ENCODE measurements around the gene BIRC5.

Gene BIRC5

DNA sequence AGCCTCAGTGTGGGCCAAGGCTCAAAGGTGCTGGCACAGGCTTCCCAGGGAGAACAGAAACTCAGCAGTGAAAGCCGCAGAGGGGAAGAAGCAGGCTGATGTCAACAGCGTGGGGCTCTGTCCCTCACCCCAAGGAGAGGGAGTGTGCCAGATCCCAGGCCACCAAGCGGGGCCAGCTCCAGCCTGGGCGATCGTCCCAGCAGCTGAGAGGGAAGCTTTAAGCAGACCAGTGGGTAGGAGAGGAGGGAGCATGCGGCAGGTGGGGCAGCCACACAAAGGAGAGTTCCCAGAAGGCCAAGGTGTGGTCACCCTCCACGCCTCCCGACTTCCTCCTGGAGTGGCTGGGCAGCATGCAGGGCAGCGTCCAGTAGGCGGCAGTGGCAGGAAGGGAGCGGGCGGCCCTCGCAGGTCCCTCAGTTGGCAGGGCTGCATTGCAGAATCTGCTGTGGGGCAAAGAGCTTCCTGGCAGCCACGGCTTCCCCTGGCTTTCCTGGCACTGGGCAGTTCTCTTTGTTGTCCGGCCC, 39.6 kb upstream of the BIRC5 start:
- Histone ChIP-seq H3K9ac (ENCODE audit: low read length) (no peak overlapping the region), H3K9me3 (ENCODE audit: control insufficient read depth, low read length) (no peaks in the 10 kb centered on the region), H3K36me3 (ENCODE audit: control insufficient read depth, insufficient read depth, low read length, severe bottlenecking) (no peaks in the 10 kb centered on the region), H3K4me1 (ENCODE audit: control insufficient read depth, insufficient read depth, low read length) (peaks cover 14% of the 10 kb centered on the region), H3K4me3 (ENCODE audit: low read length) (no peak overlapping the region), H3K27me3 (replicated peaks; ENCODE audit: control insufficient read depth, insufficient read depth, low read length) (no peaks in the 10 kb centered on the region)
- DNase-seq (ENCODE audit: low read depth), result no peak

DNA sequence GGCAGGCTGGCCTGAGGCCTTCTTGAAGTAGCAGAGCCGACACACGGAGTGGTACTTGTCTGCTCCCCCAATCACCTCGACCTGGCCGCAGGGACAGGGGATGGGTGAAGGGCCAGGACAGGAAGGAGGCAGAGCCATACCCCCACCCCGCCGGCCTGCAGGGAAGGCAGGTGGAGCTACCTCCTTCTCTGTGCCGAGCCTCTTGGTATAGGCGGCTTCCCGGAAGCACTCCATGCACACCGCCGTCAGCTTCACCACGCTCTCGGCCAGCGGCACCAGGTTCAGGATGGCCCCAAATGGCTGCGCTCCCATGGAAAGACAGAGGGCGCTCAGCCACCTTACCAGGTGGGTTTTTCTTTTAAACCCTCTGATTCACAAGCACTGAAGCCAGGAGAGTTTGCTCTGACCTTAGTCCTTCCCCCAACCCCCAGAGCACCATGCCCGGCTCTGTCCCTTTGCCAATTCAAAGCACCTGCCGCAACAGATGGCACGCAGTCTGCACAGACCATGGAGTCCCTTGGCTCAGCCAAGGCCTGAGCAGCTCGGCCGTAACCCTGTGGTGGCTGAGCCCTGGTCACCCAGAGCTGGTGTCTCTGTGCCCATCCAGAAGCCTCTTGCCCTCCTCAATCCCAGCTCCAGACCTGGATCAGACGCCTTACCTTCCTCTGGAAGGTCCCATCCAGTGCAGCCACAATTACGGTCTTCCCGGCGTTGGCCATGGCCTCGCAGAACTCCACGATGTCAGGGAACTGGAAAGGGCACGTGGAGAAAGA, 39.0 kb upstream of the BIRC5 start:
- peaks cover 16% of the 10 kb centered on the region for H3K4me1 ChIP-seq (ENCODE audit: control insufficient read depth, insufficient read depth, low read length)
- H3K27me3 ChIP-seq (replicated peaks; ENCODE audit: control insufficient read depth, insufficient read depth, low read length), result no peaks in the 10 kb centered on the region
- no peaks in the 10 kb centered on the region for H3K9me3 ChIP-seq (ENCODE audit: control insufficient read depth, low read length)
- no peaks in the 10 kb centered on the region for H3K36me3 ChIP-seq (ENCODE audit: control insufficient read depth, insufficient read depth, low read length, severe bottlenecking)
- no peak overlapping the region for H3K4me3 ChIP-seq (ENCODE audit: low read length)
- H3K9ac ChIP-seq (ENCODE audit: low read length), result no peak overlapping the region
- no peak for DNase-seq (ENCODE audit: low read depth)

DNA sequence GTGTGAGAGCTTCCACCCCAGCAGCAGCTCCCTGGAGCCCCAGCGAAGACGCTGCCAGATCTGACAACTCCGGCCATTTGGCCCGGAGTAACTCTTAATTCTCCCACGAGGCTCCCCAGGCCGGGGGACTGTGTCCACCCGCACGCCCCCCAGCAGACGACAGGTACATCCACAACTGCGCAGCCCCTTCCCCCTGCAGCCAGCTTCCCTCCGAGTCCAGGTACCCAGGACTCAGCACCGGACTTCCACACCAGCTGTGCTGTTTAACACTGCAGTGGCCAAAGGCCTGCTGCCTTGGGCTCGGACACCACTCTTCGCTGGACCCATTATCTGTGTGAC, 38.4 kb upstream of the BIRC5 start:
- Histone ChIP-seq H3K27me3 (replicated peaks; ENCODE audit: control insufficient read depth, insufficient read depth, low read length) (no peaks in the 10 kb centered on the region), H3K36me3 (ENCODE audit: control insufficient read depth, insufficient read depth, low read length, severe bottlenecking) (no peaks in the 10 kb centered on the region), H3K4me3 (ENCODE audit: low read length) (no peak overlapping the region), H3K9me3 (ENCODE audit: control insufficient read depth, low read length) (no peaks in the 10 kb centered on the region), H3K4me1 (ENCODE audit: control insufficient read depth, insufficient read depth, low read length) (peaks cover 16% of the 10 kb centered on the region), H3K9ac (ENCODE audit: low read length) (no peak overlapping the region)
- no peak for DNase-seq (ENCODE audit: low read depth)

DNA sequence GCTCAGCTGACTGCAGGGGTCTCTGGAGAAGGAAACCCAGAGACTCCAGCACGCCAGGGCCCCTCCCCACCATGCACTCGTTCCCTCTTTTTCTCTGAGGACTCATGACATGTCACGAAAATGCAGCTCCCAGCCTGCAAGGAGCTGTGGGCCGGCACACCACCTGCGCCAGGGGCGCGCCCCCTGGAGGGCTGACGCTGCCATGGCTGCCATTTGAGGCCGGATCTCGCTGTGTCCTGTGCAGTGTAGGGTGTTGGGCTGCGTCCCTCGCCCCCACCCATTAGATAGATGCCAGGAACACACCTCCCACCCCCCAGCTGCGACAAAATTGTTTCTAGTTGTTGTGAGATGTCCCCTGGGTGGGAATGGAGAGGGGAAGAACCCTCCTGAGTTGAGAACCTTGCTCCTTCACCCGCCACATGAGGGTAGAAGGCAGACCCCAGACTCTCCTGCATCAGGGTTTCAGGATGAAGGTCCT, 37.5 kb upstream of the BIRC5 start:
- H3K9me3 ChIP-seq (ENCODE audit: control insufficient read depth, low read length), result no peaks in the 10 kb centered on the region
- H3K4me1 ChIP-seq (ENCODE audit: control insufficient read depth, insufficient read depth, low read length), result peaks cover 16% of the 10 kb centered on the region
- H3K36me3 ChIP-seq (ENCODE audit: control insufficient read depth, insufficient read depth, low read length, severe bottlenecking), result no peaks in the 10 kb centered on the region
- H3K27me3 ChIP-seq (replicated peaks; ENCODE audit: control insufficient read depth, insufficient read depth, low read length), result no peaks in the 10 kb centered on the region
- no peak overlapping the region for H3K4me3 ChIP-seq (ENCODE audit: low read length)
- DNase-seq (ENCODE audit: low read depth), result peak; percentile 52
- H3K9ac ChIP-seq (ENCODE audit: low read length), result no peak overlapping the region

DNA sequence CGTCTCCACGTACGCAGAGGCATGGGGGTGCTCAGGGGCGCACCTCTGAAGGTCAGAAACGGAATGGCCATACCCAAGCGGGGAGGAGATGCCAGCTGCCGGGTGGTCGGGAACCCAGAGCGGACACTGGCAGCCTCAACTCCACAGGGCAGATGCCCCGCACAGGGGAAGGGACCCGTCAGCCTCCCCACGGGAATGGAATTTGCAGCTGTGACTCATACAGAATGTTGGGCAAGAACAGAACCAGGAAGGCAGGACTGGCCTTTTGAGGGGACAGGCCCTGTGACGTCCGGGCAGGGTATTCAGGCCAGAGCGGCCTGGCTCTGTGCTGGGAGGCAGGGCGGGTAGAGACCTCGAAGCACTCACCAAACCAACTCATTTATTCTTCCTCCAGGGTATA, 34.7 kb upstream of the BIRC5 start:
- DNase-seq (ENCODE audit: low read depth), result peak; percentile 54
- H3K9ac ChIP-seq (ENCODE audit: low read length), result no peak overlapping the region
- no peak overlapping the region for H3K4me3 ChIP-seq (ENCODE audit: low read length)
- peaks cover 13% of the 10 kb centered on the region for H3K4me1 ChIP-seq (ENCODE audit: control insufficient read depth, insufficient read depth, low read length)
- H3K9me3 ChIP-seq (ENCODE audit: control insufficient read depth, low read length), result no peaks in the 10 kb centered on the region
- no peaks in the 10 kb centered on the region for H3K27me3 ChIP-seq (replicated peaks; ENCODE audit: control insufficient read depth, insufficient read depth, low read length)
- H3K36me3 ChIP-seq (ENCODE audit: control insufficient read depth, insufficient read depth, low read length, severe bottlenecking), result no peaks in the 10 kb centered on the region

DNA sequence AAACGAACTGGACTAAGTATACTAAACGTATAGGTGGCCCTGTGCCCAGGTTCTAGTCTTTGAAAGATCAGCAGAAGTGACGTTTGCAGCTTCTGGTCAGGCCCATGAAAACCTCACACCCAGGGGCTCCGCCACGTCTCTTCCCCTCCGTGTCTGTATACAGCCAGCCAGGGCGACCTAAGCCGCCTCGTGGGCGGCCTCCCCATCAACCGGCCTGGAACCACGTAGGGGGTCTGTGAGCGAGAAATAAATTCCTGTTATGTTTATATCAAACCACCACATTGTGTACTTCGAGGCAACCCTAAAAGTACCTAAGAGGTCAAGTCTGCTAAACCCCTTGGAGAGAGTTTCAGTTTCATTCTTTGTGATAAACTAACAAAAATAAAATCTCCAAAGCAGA, 34.0 kb upstream of the BIRC5 start:
- H3K9ac ChIP-seq (ENCODE audit: low read length), result no peak overlapping the region
- no peak overlapping the region for H3K4me3 ChIP-seq (ENCODE audit: low read length)
- peaks cover 6% of the 10 kb centered on the region for H3K4me1 ChIP-seq (ENCODE audit: control insufficient read depth, insufficient read depth, low read length)
- DNase-seq (ENCODE audit: low read depth), result no peak
- H3K9me3 ChIP-seq (ENCODE audit: control insufficient read depth, low read length), result no peaks in the 10 kb centered on the region
- H3K36me3 ChIP-seq (ENCODE audit: control insufficient read depth, insufficient read depth, low read length, severe bottlenecking), result no peaks in the 10 kb centered on the region
- no peaks in the 10 kb centered on the region for H3K27me3 ChIP-seq (replicated peaks; ENCODE audit: control insufficient read depth, insufficient read depth, low read length)

DNA sequence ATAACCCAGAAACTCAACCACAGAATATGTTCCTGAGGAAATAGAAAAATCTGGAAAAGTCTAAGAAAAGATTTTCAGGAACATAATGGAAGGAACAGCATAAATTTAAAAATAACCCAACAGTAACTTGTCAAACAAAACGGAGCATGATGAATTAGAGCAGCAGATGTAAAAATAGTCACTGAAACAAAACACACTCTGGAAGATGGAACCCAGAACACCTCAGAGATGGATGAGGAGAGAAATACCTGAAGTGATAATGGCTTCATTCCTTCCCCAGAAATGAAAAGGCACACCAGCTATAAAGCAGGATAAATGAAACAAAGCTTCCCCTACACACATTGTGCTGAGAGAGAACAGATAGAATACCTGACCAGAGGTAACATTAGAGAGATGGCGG, 33.5 kb upstream of the BIRC5 start:
- Histone ChIP-seq H3K9me3 (ENCODE audit: control insufficient read depth, low read length) (no peaks in the 10 kb centered on the region), H3K4me3 (ENCODE audit: low read length) (no peak overlapping the region), H3K27me3 (replicated peaks; ENCODE audit: control insufficient read depth, insufficient read depth, low read length) (no peaks in the 10 kb centered on the region), H3K4me1 (ENCODE audit: control insufficient read depth, insufficient read depth, low read length) (peaks cover 4% of the 10 kb centered on the region), H3K36me3 (ENCODE audit: control insufficient read depth, insufficient read depth, low read length, severe bottlenecking) (no peaks in the 10 kb centered on the region), H3K9ac (ENCODE audit: low read length) (no peak overlapping the region)
- DNase-seq (ENCODE audit: low read depth), result no peak

DNA sequence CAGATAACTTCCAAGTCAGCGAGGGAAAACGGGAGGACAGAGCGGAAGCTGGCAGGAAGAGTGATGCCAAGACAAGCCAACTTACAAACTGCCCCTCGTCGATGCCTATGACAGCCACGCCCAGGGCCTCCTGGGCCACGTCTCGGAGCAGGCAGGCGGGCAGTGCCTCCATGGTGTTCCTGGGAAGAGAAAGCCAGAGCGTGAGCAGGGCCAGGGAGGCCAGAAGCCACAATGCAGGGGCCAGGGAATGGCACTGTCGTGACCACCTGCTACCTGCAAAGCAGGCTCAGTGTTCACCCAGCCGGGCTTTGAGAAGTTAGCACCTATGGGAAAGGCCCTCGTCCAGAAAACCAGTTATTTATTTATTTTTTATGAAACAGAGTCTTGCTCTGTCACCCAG, 31.5 kb upstream of the BIRC5 start:
- no peak for DNase-seq (ENCODE audit: low read depth)

DNA sequence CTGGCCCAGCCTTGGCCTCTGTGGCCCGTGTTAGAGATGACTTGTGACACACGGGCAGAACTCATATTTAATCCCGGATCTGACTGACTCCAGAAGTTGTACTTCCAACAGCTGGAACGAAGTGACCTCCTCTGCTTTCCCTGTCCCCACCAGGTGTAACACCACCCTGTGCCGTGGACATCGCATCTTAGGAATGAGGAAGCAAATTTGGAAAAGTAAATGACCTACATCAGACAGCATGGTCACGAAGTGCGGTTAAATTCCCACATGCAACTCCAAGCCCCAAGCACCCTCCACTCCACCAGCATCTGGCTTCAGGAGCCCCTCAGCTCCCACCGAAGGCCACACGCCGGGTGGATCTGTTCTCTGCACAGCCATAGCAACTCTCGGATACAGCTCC, 30.1 kb upstream of the BIRC5 start:
- Histone ChIP-seq H3K36me3 (ENCODE audit: control insufficient read depth, insufficient read depth, low read length, severe bottlenecking) (no peaks in the 10 kb centered on the region), H3K4me1 (ENCODE audit: control insufficient read depth, insufficient read depth, low read length) (peaks cover 8% of the 10 kb centered on the region), H3K9me3 (ENCODE audit: control insufficient read depth, low read length) (no peaks in the 10 kb centered on the region), H3K4me3 (ENCODE audit: low read length) (no peak overlapping the region), H3K9ac (ENCODE audit: low read length) (no peak overlapping the region), H3K27me3 (replicated peaks; ENCODE audit: control insufficient read depth, insufficient read depth, low read length) (no peaks in the 10 kb centered on the region)
- DNase-seq (ENCODE audit: low read depth), result no peak

More for the DNA sequence above, 31.5 kb upstream of the BIRC5 start:
- no peaks in the 10 kb centered on the region for H3K9me3 ChIP-seq (ENCODE audit: control insufficient read depth, low read length)
- H3K36me3 ChIP-seq (ENCODE audit: control insufficient read depth, insufficient read depth, low read length, severe bottlenecking), result no peaks in the 10 kb centered on the region
- H3K4me3 ChIP-seq (ENCODE audit: low read length), result no peak overlapping the region
- H3K9ac ChIP-seq (ENCODE audit: low read length), result no peak overlapping the region
- H3K4me1 ChIP-seq (ENCODE audit: control insufficient read depth, insufficient read depth, low read length), result peaks cover 4% of the 10 kb centered on the region
- H3K27me3 ChIP-seq (replicated peaks; ENCODE audit: control insufficient read depth, insufficient read depth, low read length), result no peaks in the 10 kb centered on the region

DNA sequence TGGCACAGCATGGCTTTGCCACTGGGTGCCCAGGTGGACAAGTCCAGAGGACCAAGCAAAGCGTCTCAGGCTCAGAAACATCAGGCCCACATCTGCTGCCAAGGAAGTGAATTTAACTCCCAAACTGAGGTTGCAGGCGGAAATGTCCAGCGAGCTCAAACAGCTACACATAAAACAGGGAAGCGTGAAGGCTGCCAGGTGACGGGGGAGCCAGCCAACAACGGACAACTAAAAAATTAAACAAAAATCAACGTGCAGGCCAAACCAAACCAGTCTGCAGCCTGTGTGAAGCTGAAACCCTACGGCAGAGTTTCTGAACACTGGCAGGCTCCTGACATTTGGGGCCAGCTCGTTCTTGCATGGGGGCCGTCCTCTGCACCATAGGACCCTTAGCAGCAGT, 29.7 kb upstream of the BIRC5 start:
- Histone ChIP-seq H3K4me1 (ENCODE audit: control insufficient read depth, insufficient read depth, low read length) (peaks cover 6% of the 10 kb centered on the region), H3K4me3 (ENCODE audit: low read length) (no peak overlapping the region), H3K27me3 (replicated peaks; ENCODE audit: control insufficient read depth, insufficient read depth, low read length) (no peaks in the 10 kb centered on the region), H3K9ac (ENCODE audit: low read length) (no peak overlapping the region), H3K9me3 (ENCODE audit: control insufficient read depth, low read length) (no peaks in the 10 kb centered on the region), H3K36me3 (ENCODE audit: control insufficient read depth, insufficient read depth, low read length, severe bottlenecking) (no peaks in the 10 kb centered on the region)
- no peak for DNase-seq (ENCODE audit: low read depth)

DNA sequence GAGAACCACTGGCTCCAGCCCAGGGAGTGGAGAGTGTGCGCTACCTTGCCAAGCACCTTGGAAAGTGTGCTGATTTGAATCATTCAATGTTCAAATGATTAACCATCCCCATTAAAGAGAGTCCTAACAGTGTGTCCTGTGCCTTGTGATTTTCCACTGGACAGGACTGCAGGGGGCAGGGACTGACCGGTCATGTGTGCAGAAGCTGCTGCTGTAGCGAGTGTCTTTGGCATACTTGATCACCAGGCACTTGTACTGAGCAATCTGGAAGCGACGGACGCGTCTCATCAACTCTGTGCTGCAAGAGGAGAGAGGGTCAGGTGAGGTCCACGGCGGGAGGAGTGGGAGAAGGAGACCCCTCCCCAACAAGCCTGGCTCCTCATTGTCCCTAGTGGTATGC, 29.2 kb upstream of the BIRC5 start:
- no peaks in the 10 kb centered on the region for H3K27me3 ChIP-seq (replicated peaks; ENCODE audit: control insufficient read depth, insufficient read depth, low read length)
- no peak overlapping the region for H3K4me3 ChIP-seq (ENCODE audit: low read length)
- H3K36me3 ChIP-seq (ENCODE audit: control insufficient read depth, insufficient read depth, low read length, severe bottlenecking), result no peaks in the 10 kb centered on the region
- no peak for DNase-seq (ENCODE audit: low read depth)
- H3K9ac ChIP-seq (ENCODE audit: low read length), result no peak overlapping the region
- H3K9me3 ChIP-seq (ENCODE audit: control insufficient read depth, low read length), result no peaks in the 10 kb centered on the region
- H3K4me1 ChIP-seq (ENCODE audit: control insufficient read depth, insufficient read depth, low read length), result peaks cover 4% of the 10 kb centered on the region

All from adipocyte (in vitro differentiated cells).